ENCODE measurements around the gene SNX24.
"Not testable (repeated sequence)": the region's sequence is repeated elsewhere in the genome, so short reads cannot be mapped to it uniquely, and the experiment has no call there.

SNX24 gene

DNA sequence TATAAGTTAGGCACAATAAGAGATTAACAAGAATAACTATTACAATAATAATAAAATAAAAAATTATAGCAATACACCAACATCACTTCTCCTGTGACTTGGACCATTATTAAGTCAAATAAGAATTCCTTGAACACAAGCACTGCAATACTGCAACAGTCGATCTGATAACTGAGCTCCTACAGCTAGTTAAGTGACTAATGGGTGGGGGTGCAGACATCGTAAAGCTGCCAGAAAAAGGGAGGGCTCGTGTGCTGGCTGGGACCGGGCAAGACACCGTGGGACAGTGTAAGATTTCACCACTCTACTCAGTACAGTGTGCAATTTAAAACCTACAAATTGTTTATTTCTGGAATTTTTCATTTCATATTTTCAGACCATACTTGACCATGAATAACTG, 78.8 kb downstream of the SNX24 start:
- no peak for DNase-seq

DNA sequence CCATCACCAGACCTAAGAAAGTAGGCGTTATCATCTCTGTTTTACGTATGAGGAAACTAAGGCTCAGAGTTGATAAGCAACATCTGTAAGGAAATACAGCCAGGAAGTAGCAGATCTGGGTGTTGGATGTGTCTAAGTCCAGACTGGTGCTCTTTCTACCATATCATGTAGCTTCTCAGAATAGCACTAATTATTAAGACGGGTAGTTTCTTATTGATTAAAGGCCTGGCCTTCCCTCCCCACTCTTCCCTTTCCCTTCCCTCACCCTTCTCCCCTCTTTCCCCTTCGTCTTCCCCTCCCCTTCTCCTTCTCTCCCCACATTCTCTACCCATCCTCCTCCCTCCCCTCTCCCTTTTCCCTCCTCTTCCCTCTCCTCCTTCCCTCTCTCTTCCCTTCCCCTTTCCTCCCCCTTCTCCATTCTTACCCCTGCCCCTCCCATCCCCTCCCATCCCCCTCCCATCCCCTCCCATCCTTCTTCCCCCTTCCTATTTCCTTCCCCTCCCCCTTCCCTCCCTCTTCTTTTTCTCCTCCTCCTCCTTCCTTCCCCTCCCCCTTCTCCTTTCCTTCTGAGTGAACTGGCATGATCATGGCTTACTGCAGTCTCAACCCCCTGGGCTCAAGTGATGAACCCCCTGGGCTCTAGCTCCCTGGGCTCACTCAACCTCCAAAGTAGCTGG, 79.4 kb downstream of the SNX24 start:
- DNase-seq: no peak

- no peak for DNase-seq
These were observed 83.6 kb downstream of the SNX24 start for GRCh38 chr5:122929001-122929400.

- no peak for DNase-seq
These were observed 84.6 kb downstream of the SNX24 start for GRCh38 chr5:122929980-122930379.

DNA sequence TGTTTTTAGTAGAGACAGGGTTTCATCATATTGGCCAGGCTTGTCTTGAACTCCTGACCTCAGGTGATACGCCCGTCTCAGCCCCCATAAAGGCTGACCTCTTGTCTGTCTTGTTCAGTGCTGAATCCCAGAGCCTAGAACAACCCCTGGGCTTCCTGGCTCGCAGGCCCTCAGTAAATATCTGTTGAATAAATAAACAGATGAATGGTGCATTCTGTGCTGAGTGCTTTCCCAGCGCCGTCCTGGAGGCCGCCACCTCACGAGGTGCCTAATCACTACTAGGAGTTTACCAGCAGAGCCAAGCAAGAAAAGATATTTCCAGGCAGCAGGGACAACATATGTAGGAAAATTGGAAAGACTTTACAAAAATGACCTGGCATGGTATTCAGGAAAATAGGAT, 88.5 kb downstream of the SNX24 start:
- DNase-seq: no peak

DNA sequence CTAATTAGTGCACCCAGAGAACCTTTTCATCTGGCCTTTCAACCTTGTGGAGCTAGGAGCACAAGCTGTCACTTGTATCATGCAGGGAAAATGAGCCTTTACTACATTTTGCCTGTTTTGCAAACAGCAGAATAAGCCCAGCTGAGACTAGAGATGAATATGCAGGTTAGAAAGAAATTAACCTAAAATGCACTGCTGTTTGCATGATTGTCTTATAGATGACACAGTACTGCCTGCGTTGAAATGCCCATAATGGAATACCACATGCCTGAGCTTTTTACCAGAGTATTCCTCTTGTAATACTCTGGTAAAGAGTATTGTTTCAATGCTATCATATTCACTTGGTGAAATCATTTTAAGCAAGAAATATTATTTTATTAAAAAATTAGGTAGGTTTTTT, 90.7 kb downstream of the SNX24 start:
- no peak for DNase-seq

DNA sequence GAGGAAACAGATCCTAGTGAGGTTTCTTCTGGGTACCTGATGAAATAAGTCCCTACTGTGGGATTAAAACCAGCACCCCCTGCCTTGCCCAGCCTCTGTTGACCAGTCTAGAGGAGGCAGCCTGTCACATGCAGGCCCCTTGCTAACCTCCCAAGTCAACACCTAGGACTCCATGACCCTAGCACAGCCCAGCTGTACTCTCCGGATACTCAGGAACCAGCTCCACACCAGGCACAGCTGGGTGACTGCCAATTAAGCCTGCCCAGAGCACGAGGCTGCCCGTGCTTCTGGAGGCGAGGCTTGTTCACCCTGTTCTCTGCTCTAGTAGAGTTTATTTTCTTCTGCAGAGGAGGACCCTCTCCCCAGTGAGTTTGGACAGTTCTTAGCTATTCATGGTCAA, 92.5 kb downstream of the SNX24 start:
- no peak for DNase-seq

DNA sequence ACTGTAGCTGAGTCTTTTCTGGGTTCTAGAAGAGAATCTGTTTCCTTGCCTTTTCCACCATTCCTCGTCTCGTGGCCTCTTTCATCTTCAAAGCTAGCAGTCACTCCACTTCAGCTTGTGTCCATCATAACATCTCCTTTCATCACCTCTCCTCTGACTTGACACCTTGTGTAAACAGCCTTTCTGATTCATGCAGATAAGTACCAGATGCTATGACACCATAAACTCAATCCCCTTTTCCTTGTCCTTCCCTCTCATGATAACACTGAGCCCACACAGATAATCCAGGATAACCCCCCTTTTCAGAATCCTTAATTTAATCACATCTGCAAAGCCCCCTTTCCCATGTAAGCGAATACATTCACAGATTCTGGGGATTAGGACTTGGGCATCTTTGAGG, 95.5 kb downstream of the SNX24 start:
- DNase-seq: no peak

GRCh38 chr5:122941737-122942136, 96.3 kb downstream of the SNX24 start:
- no peak for DNase-seq

DNA sequence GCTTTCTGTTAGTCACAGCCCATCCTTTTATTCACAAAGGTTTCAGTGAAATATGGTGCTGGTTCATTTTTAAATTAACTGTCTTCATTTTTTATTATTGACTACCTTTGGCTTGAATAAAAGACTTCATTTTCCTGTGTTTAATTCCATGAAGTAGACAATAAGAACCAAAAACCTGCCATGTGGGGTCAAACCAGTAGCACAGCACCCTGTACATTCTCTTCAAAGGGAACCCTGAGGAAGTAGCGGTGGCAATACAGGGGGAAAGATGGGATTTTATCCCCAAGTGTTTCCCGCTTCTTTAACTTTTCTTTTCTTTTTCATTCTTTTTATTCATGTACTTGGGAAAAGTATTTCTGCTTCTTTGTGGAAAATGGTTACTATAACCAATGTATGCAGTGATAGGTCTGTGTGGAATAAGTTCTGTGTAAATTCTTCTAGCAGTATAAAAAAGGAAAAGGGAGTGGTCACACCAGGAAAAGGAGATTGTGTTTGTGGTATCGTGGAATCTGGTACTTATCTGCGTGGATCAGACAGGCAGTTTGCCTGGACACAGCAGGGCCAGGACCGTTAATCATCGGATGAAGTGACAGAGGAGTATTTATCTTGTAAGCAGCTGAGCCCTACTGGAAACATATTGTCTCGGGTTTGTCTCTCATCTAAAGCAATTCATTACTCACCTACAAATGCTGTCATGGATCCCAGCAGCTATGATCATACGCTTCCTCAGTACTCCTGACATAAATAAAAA, 96.9 kb downstream of the SNX24 start:
- no peak for DNase-seq

DNA sequence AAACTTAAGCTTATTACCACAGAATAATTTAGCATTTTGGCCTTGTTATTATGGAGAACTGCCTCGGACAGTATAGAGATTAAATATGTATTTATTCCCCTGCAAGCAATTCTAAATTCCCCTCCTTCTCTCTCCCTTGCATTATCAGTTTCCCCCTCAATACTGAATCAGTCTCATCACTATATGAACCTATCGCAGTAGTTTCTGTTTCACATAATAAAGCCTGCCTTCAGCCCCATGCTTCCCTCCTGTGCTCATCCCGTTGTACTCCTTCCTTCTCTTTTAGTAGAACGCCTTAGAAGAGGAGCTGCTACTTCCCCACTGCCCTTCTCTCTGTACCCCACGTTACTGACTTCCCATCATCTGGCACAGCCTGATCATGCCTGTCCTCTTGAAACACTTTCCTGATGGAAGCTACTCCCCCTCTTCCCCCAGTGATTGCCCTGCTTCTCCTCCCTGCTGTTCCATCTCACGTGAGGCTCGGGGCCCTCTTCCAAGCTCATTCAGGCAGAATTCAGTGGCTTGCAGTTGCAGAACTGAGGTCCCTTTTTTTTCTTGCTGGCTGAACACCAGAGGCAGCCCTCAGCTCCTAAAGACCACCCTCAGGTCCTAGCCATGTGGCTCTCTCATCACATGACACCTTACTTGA, 97.8 kb downstream of the SNX24 start:
- DNase-seq: no peak

GRCh38 chr5:122944051-122944450, 98.6 kb downstream of the SNX24 start:
- DNase-seq: no peak

- DNase-seq: no peak
These were observed 102.0 kb downstream of the SNX24 start for GRCh38 chr5:122947372-122947771.

GRCh38 chr5:122947772-122948171, 102.4 kb downstream of the SNX24 start:
- DNase-seq: no peak

DNA sequence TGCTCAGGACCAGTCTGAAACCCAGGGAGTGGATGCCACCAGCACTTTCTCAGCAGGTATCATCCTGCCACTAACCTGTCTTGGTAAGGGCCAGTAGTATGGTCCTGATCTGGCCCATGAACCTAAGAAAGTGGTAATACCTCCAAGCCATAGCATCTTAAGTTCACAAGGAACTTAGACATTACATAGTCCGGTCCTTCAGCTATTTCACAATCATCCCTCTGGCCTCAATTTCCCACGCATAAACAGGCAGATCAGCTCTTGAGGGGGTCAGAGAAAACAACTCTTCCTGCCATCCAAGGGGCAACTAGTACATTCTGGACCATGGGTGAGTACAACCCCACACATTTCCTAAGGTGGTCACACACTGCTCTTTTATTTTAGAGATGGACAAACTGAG, 102.9 kb downstream of the SNX24 start:
- DNase-seq: no peak

GRCh38 chr5:122951658-122952057, 106.2 kb downstream of the SNX24 start:
- DNase-seq: no peak

DNA sequence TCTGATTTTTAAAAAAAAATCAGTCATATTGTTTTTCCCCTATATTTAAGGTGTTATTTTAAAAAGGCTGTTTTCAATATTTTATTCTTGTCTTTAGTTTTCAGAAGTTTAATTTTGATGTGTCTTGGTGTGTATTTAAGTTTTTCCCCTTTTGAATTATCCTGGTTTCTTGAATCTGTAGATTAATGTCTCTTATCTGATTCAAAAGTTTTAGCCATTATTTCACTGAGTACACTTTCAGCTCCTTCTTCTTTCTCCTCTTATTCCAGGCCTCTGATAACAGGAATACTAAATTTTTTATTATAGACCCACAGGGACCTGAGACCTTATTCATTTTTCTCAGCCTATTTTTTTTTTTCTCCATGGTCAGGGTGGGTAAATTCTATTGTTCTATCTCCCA, 109.3 kb downstream of the SNX24 start:
- DNase-seq: no peak

- no peak for DNase-seq
These were observed 112.0 kb downstream of the SNX24 start for GRCh38 chr5:122957457-122957856.

- no peak for DNase-seq
These were observed 114.5 kb downstream of the SNX24 start for GRCh38 chr5:122959740-122960445.

DNA sequence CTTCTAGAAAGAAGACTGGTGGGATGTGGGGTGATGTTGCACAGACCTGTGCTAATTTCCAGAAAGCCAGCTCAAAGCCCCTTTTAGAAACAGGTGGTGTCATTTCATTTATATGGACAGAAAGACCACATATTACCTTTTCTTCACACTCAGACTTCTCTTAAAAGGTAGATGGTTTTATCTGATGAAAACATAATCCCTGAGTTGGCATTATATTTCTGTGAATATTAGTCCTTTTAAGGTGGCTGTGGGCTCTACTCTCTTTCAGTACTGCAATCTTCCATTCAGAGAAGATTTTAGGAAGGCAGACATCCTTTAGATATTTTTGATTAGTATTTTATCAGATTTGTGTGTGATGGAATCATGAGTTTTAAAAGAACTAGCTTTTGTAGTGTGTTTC, 117.9 kb downstream of the SNX24 start:
- no peak for DNase-seq

DNA sequence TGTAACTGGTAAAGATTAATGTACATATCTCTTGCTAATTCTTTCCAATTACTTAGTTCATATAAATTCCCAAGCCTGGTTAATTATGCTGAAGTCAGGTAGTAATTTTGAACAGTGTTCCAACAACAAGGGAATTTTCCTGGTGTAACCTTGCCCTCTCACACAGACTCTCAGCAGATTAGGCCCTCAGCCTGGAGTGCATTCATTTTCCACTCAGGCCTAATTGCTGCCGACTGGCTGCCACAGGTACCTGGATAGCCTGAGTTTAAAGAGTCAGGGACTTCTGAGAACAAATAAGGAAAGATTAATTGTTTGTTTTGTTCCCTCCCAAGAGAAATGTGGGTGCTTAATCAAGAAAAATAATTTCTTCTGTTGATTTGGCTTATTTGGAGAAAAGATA, 119.7 kb downstream of the SNX24 start:
- no peak for DNase-seq

DNA sequence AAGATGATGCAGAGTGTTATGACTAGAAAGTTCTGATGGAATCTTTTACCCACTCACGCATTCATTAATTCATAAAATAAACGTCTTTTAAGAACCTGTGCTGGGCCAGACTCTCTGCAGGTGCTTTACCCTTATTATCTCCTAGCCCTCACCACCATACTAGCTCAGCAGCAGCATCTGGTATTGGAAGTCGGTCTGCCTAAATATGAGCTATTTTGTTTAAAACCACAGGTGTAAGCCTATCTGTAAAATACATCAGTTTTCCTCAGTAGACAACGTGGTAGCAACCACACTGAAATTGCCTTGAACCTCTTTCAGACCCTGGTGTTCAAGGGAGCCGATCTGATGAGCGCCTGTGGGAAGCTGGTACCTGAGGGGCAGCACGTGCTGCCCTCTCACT, 121.7 kb downstream of the SNX24 start:
- DNase-seq: no peak

- DNase-seq: no peak
These were observed 122.2 kb downstream of the SNX24 start for GRCh38 chr5:122967625-122968024.

GRCh38 chr5:122968056-122968455, 122.6 kb downstream of the SNX24 start:
- not testable (repeated sequence) for DNase-seq
